GM21360 (cell line): Measurements from ENCODE around the gene SLC30A3.

ENCODE experiments used
- ATAC-seq: cut with Tn5 transposase; IDR thresholded peaks from one replicate; pipeline ENCODE4 v1.9.1; 2021; ENCODE audit warnings: mild to moderate bottlenecking, moderate library complexity; ENCODE audit not compliant: unreplicated experiment

Gene SLC30A3

GRCh38 chr2:27236626-27237025, 26.2 kb downstream of the SLC30A3 start:
- no peak for ATAC-seq

GRCh38 chr2:27236136-27236535, 26.7 kb downstream of the SLC30A3 start:
- ATAC-seq, result no peak

- no peak for ATAC-seq
Observed at GRCh38 chr2:27233341-27233740, 29.5 kb downstream of the SLC30A3 start.

GRCh38 chr2:27231921-27232320, 30.9 kb downstream of the SLC30A3 start:
- ATAC-seq, result no peak

- ATAC-seq, result no peak
Observed at GRCh38 chr2:27227501-27227900, 35.3 kb downstream of the SLC30A3 start.

- no peak for ATAC-seq
Observed at GRCh38 chr2:27225526-27225925, 37.3 kb downstream of the SLC30A3 start.

GRCh38 chr2:27223416-27223815, 39.4 kb downstream of the SLC30A3 start:
- no peak for ATAC-seq

- ATAC-seq, result no peak
Observed at GRCh38 chr2:27222407-27222806, 40.4 kb downstream of the SLC30A3 start.

- ATAC-seq, result no peak
Observed at GRCh38 chr2:27221166-27221565, 41.7 kb downstream of the SLC30A3 start.

- ATAC-seq, result no peak
Observed at GRCh38 chr2:27220091-27220490, 42.8 kb downstream of the SLC30A3 start.

- no peak for ATAC-seq
Observed at GRCh38 chr2:27219091-27219490, 43.8 kb downstream of the SLC30A3 start.

- no peak for ATAC-seq
Observed at GRCh38 chr2:27218614-27219013, 44.2 kb downstream of the SLC30A3 start.

GRCh38 chr2:27217173-27218121, 45.4 kb downstream of the SLC30A3 start, which contains the start of gene CAD:
TSS of gene CAD (plus strand) at chr2:27217369. CDS start at chr2:27217552, 183 bp downstream.
- ATAC-seq, result peak; percentile 78

GRCh38 chr2:27216416-27217137, 46.3 kb downstream of the SLC30A3 start:
- ATAC-seq, result no peak

GRCh38 chr2:27214941-27215340, 47.9 kb downstream of the SLC30A3 start:
- no peak for ATAC-seq

- ATAC-seq, result no peak
Observed at GRCh38 chr2:27212626-27213471, 50.0 kb downstream of the SLC30A3 start.

- ATAC-seq, result peak; percentile 66
Observed at GRCh38 chr2:27211943-27212625, 50.8 kb downstream of the SLC30A3 start, which contains the start of the genes ATRAID and SLC5A6. TSS of gene ATRAID (plus strand) at chr2:27212041. CDS start at chr2:27212369, 328 bp downstream. TSS of gene SLC5A6 (minus strand) at chr2:27212268. CDS start at chr2:27207650, 4,618 bp downstream.

- no peak for ATAC-seq
Observed at GRCh38 chr2:27211241-27211942, 51.5 kb downstream of the SLC30A3 start.

GRCh38 chr2:27209621-27210401, 53.0 kb downstream of the SLC30A3 start:
- ATAC-seq, result no peak
